AG09319 (cell line): Measurements from ENCODE around the gene CGNL1.

Experiments
- DNase-seq: peaks from one replicate; pipeline ENCODE4 v3.0.0-alpha.2; 2010; ENCODE audit warnings: low read depth; ENCODE audit errors: extremely low read depth
- TF ChIP-seq, protein P1 (sequence below): IDR thresholded peaks from 2 replicates; pipeline ENCODE4 v1.5.1; 2011; ENCODE audit warnings: low read depth, mild to moderate bottlenecking, inconsistent platforms, low read length, moderate library complexity

The CGNL1 gene

DNA sequence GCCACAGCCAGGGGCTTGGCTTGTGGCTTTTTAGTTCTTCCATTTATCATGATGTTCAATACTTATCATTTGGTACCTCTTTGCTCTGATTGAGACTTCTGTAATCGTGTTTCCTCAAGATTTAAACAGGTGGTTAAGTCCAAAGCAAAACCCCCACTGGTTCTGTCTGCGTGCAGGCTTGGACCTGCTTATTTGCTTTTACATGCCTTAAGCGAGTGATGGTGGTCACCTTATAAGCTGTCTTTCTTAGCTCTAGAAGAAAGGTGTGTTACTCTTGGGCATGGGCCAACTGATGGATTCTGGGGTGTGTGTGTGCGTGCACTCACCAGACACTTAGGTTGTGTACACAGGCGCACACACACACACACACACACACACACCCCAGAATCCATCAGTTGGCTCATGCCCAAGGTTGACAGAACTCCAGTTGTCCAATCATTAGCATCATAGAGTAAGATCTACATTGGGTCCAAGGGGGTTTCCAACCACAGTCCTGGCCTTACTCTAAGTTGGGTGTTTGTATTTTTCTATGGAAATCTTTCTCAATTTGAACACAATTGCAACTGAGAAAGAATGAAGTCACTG, 216.6 kb downstream of the CGNL1 start:
- no peak for DNase-seq
- TF ChIP-seq, protein P1, sequence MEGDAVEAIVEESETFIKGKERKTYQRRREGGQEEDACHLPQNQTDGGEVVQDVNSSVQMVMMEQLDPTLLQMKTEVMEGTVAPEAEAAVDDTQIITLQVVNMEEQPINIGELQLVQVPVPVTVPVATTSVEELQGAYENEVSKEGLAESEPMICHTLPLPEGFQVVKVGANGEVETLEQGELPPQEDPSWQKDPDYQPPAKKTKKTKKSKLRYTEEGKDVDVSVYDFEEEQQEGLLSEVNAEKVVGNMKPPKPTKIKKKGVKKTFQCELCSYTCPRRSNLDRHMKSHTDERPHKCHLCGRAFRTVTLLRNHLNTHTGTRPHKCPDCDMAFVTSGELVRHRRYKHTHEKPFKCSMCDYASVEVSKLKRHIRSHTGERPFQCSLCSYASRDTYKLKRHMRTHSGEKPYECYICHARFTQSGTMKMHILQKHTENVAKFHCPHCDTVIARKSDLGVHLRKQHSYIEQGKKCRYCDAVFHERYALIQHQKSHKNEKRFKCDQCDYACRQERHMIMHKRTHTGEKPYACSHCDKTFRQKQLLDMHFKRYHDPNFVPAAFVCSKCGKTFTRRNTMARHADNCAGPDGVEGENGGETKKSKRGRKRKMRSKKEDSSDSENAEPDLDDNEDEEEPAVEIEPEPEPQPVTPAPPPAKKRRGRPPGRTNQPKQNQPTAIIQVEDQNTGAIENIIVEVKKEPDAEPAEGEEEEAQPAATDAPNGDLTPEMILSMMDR: no peak

DNA sequence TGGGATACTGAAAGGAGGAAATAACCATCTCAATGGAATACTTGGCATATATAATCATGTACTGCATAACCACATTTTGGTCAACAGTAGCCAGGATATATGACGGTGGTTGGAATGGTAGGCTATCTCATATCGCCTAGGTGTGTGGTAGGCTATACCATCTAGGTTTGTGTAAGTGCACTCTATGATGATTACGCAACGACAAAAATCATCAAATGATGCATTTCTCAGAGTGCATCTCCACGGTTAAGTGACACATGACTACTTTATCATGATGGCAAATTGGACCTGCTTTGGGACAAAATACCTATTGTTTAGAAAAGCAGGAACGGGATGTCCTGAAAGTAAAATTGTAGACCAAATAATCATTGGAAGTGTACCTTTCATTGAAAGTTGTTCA, 218.2 kb downstream of the CGNL1 start:
- no peak for DNase-seq
- TF ChIP-seq, protein P1: no peak

DNA sequence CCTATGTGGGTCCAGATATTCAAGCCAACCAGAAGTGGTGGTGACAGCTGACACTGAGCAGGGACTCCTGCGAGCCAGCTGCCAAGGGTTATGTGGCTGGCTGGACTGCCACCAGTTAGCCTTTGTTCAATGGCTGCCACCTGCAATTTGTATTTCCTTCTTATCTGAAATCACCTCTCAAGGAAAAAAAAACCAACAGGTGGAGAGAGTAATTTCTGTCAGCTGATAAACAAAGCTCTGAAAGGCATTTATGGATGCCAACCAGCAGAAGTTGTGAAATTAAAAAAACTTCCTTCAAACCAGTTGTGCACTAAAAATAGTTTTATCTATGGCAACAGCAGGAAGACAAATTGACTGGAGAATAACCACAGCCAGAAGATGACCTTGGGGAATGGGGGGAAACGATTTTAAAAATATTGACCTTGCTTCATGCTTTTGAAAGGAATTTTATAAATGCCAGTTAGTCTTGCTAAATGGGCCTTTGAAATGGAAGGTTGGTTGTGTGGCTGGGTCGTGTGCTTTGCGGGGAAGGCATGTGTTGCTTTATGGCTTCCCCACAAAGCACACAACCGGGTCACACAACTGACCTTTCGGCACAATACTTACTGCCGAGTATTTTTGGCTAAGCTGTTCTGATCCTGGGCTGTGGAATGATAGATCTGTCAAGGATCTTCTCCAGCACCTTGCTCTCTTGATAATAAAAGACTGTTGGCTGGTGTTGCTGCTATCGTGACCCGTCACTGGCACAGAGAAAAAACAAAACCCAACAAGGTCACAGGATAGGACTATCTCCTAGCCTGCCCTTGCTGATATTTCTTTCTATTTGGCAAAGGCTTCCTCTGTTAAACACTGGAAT, 218.9 kb downstream of the CGNL1 start:
- TF ChIP-seq, protein P1: no peak

DNA sequence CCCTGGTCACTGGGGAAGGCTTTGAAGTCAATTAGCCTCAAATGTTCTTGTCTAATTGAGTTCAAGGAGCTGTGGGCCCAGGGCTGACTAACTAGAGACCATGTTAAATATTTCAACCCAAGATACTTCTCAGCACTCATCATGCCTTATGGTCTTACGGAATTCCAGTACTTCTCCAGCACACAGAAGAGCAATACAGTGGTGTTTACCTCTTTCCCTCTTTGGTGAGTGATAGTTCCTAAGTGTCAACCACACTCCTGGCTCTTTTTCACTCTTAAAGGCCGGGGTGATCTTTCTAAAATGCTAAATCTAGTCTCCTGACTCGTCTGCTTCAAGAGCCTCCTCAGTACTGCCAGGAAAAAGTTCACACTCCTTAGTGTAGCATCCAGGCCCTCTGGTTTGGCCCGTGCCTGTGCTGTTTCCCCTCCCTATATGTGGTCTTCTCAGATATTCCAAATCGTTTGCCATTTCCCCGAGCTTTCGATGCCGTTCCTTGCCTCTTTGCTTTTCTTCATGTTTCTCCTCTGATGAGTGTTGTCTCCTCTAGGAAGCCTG, 220.1 kb downstream of the CGNL1 start:
- DNase-seq: no peak
- TF ChIP-seq, protein P1: no peak

More for the DNA sequence above, 218.9 kb downstream of the CGNL1 start:
- no peak for DNase-seq

DNA sequence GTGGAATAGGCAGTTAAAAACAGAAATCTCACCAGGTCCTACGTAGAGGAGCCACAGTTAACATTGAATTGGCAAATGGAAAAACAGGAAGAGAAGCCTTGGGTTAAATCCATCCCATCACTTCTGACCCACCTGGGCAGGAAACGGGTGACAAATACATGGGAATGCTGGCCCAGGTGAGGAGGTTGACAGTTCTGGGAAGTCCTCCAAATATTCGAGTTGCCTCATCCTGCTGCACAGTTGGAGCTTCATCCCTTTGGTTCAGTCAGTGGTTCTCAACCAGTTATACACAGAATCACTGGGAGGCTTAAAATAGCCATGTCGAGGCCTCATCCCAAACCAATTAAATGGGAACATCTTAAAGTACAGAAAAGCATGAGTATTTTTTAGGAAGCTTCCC, 220.7 kb downstream of the CGNL1 start:
- TF ChIP-seq, protein P1: no peak
- no peak for DNase-seq

DNA sequence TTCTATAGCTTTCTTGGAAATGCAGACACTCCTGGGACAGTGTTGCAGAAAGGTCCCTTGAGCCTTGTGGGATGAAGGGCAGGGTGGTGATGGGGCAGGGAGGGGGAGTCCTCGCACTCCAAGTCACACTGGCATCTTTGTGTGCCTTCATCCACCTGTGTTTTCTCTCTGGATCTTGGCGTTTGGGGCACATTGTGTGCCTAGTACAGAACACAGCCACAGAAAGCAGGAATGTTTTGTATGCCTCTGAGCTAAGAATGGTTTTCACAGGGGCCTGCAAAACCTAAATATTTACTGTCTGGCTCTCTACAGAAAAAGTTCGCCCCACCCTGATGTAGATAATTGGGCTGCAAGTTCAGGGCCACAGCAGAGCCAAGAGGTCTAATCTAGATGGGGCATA, 221.1 kb downstream of the CGNL1 start:
- TF ChIP-seq, protein P1: no peak
- no peak for DNase-seq

DNA sequence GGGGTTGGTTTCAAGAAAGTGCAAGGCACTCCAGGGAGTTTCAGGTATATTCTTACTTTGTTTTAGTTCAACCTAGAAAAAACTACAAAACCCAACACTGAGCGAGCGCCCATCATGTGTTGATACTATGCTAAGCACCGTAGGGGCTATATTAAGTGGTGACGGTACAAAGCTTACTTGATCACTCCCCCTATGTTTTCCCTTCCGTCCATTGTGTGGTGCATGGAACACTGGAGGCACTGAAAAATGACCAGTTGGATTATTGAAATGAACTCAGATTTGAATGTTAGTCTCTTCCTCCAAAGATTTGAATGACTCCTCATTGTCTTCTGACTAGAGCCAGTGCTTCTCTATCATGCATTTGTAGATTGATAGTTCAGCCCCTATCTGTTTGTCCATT, 222.0 kb downstream of the CGNL1 start:
- DNase-seq: no peak
- TF ChIP-seq, protein P1: no peak
